Cardiac fibroblast (primary cell): Measurements from ENCODE around the gene FARP2.
"Not testable (repeated sequence)": the region's sequence is repeated elsewhere in the genome, so short reads cannot be mapped to it uniquely, and the experiment has no call there.

Experiments used
- DNase-seq, 2 donors: peaks; one replicate each; pipeline versions ENCODE4 v3.0.0 to v3.0.0-alpha.2; 2010; ENCODE audit warnings: low read depth in 2 of 2
- H3K4me3 ChIP-seq, 2 donors: replicated peaks in 1 of 2; 1 replicate in 1 of 2; 2 replicates in 1 of 2; pipeline ENCODE4 v1.5.1; 2011; ENCODE audit warnings: low read depth in 2 of 2, low read length in 2 of 2, mild to moderate bottlenecking in 2 of 2, moderate library complexity in 1 of 2
- CTCF ChIP-seq: IDR thresholded peaks from one replicate; pipeline ENCODE4 v1.5.1; 2011; ENCODE audit warnings: low read depth, mild to moderate bottlenecking, low read length, inconsistent platforms

The FARP2 gene

GRCh38 chr2:241408849-241409248, 52.8 kb downstream of the FARP2 start:
- no peak for DNase-seq
- H3K4me3 ChIP-seq, result no peak overlapping the region
- TF ChIP-seq CTCF, result no peak

GRCh38 chr2:241410739-241411176, 54.7 kb downstream of the FARP2 start:
- no peak for TF ChIP-seq CTCF
- H3K4me3 ChIP-seq, result no peak overlapping the region
- DNase-seq, result peak; percentile 57 to 73

GRCh38 chr2:241412144-241412543, 56.1 kb downstream of the FARP2 start:
- DNase-seq, result peak; percentile 83 to 92
- no peak for TF ChIP-seq CTCF
- no peak overlapping the region for H3K4me3 ChIP-seq

GRCh38 chr2:241413501-241413900, 57.4 kb downstream of the FARP2 start:
- H3K4me3 ChIP-seq, DNase-seq: not testable (repeated sequence)

DNA sequence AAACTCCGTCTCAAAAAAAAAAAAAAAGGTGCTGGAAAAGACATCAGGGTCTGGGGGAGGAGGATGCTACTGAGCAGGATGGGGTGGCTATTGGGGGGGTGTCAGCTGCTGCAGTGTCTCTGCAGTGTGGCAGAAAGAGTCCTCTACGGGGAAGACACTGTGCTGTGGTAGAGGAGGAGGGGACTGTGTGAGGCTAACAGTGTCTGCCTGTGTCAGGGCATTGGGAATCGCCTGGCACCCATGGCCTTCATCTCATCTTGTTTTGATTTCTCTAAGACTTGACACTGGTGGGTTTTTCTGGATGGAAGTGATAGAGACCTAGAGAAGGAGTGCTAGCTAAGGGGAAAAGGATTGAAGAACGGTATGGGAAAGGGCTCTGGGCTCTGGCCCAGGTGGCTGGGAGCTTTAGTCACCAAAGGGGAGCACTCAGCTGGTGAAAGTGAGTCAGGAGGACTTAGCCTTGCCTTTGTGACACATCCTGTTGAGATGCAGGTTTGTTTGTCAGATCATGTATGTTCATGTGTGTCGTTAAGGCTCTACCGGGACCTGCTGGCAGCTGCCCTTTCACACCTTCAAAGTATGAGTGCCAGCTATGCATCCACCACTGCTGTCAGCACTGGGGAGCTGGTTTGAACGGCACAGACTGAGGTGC, 58.0 kb downstream of the FARP2 start:
- no peak overlapping the region for H3K4me3 ChIP-seq
- DNase-seq, result peak in 1 of 2 donors; percentile 25
- no peak for TF ChIP-seq CTCF

DNA sequence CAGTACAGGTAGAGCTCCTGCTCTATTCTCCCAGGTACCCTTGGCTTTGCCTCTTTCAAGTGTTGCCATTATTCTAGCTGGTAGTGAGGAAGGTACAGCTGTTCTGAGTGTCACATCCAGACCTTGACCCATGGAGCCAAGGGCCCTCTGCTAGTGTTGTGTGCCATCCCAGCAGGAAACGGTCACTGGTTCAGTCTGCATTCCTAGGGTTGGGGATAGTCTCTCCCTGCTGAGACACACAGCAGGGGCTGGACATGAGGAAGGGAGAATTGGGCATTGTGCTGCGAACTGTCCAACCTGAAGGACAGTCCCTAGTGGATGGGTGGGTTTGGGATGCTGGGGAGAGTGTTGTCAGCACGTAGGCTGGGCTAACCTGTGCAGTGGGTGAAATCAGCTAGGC, 59.1 kb downstream of the FARP2 start:
- DNase-seq, result no peak
- TF ChIP-seq CTCF, result no peak
- H3K4me3 ChIP-seq, result no peak overlapping the region

- DNase-seq, result no peak
- TF ChIP-seq CTCF, result no peak
- H3K4me3 ChIP-seq, result no peak overlapping the region
These were observed 61.5 kb downstream of the FARP2 start for GRCh38 chr2:241417626-241418025.
